Erythroblast (primary cell): ENCODE results near the gene C4BPB.

Experiments used
- DNase-seq, 2 experiments: peaks; one replicate each; lab custom pipeline; 2025; lab: John Stamatoyannopoulos, UW
- GATA1 ChIP-seq: IDR thresholded peaks from 2 replicates; pipeline ENCODE4 v1.6.1; 2011; ENCODE audit warnings: low read depth, mild to moderate bottlenecking, control low read depth, low read length, moderate library complexity
- POLR2A ChIP-seq: IDR thresholded peaks from 2 replicates; pipeline ENCODE4 v1.6.1; 2011; ENCODE audit warnings: mild to moderate bottlenecking, low read length

Gene C4BPB

GRCh38 chr1:207112616-207113296, 24.1 kb downstream of the C4BPB start:
- no peak for DNase-seq
- TF ChIP-seq POLR2A, result no peak
- TF ChIP-seq GATA1, result no peak

- TF ChIP-seq POLR2A (no peak), GATA1 (no peak)
- DNase-seq, result no peak
These were observed 26.6 kb downstream of the C4BPB start for GRCh38 chr1:207115269-207115668.

- TF ChIP-seq GATA1 (no peak), POLR2A (no peak)
- DNase-seq, result no peak
These were observed 35.7 kb downstream of the C4BPB start for GRCh38 chr1:207124389-207124788.

DNA sequence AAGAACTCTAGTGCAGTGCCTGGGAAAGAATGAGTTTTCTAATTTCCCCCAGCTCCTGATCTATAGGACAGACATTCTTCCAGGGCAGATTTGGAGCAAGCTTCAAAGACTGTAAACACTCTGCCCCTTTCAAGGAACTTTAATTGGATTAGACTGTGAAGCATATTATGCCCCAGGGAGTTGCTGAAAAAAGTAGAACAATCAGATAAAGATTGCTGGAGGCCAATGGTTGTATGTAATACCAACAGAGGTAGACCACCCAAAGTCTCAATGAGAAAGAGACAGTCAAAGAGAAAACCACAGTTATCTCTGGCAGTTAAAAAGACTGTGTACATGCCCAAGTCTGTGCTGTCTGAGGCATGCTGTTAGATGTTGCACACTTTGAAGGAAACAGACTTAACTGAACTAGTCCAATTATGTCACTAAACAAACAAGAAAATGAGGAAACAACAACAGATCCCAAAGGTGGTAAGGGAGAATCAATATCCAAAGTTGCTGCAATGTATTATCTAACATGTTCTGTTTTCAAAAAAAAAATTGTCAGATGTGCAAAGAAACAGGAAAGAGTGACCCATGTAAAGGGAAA, 39.8 kb downstream of the C4BPB start:
- TF ChIP-seq GATA1 (no peak), POLR2A (no peak)
- DNase-seq, result no peak

DNA sequence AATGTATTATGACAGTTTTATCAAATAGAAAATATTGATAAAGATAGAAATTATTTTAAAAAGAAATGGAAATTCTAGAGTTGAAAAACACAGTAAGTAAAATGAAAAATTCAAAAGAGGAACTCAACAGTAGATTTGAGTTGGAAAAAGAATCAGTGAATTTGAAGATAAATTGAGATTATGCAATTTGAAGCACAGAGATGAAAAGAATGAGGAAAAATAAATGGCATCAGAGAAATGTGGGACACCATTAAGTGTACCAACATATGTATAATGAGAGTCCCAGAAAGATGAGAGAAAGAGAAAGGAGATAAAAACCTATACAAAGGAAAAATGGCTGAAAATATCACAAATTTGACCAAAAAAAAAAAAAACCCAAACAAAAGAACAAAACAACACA, 40.4 kb downstream of the C4BPB start:
- no peak for TF ChIP-seq POLR2A
- TF ChIP-seq GATA1, result no peak
- DNase-seq, result no peak

- no peak for DNase-seq
- TF ChIP-seq GATA1 (no peak), POLR2A (no peak)
These were observed 41.8 kb downstream of the C4BPB start for GRCh38 chr1:207130252-207131036.

GRCh38 chr1:207131163-207131562, 42.5 kb downstream of the C4BPB start:
- TF ChIP-seq POLR2A, result no peak
- no peak for DNase-seq

GRCh38 chr1:207134581-207134980, 45.9 kb downstream of the C4BPB start:
- no peak for TF ChIP-seq GATA1
- TF ChIP-seq POLR2A, result no peak
- no peak for DNase-seq

DNA sequence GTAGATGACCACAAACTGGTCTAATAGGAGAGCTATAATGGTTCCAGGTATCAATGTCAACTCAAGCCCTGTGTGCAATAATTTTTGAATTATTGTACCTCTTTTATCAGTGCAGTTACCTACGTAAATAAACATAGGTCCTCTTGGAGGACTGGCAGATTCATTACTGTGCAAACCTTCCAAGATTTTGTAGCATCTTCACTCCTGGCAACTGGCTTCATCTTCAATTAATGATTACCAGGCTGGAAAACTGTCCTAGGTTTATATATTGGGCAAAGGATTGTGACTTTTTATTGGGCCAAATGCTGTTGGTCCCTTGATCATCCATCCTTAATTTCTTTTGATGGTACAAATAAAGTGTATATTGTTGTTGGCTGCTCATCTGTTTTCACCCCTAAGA, 51.0 kb downstream of the C4BPB start:
- TF ChIP-seq GATA1 (no peak), POLR2A (no peak)
- no peak for DNase-seq

DNA sequence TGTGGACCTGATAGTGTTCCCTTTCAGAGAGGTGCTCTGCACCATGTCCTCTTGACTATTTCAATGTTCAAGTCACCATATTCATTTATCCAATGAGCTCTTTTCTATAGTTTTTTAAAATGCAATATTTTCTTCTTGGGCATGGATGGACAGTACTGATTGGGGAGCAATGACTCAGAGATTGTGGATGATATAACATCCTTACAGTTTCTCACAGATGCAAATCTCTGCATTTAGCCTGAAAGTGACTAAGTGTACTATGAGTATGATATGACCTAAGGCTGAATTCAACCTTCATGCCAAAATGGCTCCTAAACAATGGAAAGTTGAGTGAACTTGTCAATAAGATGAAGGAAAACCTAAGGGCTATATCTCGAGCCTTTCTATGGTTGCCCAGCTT, 51.9 kb downstream of the C4BPB start:
- TF ChIP-seq POLR2A (no peak), GATA1 (no peak)
- DNase-seq, result no peak

DNA sequence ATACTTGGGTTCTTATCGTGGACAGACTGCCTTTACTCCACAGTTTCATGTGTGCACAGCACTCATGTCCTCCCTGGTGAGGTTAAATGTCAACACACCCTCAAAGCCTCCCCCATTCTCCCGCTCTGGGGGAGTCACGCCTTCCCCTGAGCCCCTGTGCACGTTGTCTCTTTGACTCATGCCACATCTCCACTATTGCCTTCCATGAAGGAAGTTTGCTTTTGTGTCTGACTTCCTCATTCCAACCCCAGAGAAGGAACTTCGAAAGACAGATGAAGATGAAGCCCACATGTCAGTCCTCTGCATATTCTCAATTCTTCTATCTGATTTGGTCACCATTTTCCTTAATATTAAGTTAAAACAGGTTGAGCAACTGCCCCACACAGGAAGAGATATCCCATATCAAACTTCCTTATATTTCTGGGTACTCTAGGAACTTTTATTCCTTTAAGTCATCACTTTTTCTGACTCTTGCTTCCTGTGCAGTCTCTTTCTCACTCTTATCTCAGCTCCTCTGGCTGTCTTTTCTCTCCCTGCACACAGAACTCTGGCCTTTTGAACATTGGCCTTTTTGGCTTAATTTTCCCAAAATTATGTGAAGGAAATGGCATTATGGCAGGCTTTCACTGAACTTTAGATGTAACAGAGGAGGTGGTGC, 56.9 kb downstream of the C4BPB start:
- DNase-seq, result no peak
- TF ChIP-seq POLR2A, result no peak
- TF ChIP-seq GATA1, result no peak
